ENCODE results near the gene ADGRB3. TPM values are rescaled to one million over a fixed set of nuclear protein-coding genes. Genes with fewer than 3 reads are reported as not detected.
"Not testable (repeated sequence)": the region's sequence is repeated elsewhere in the genome, so short reads cannot be mapped to it uniquely, and the experiment has no call there.

Gene ADGRB3
- total RNA-seq, 1 donor from 2014 or later, result 6.7 TPM

DNA sequence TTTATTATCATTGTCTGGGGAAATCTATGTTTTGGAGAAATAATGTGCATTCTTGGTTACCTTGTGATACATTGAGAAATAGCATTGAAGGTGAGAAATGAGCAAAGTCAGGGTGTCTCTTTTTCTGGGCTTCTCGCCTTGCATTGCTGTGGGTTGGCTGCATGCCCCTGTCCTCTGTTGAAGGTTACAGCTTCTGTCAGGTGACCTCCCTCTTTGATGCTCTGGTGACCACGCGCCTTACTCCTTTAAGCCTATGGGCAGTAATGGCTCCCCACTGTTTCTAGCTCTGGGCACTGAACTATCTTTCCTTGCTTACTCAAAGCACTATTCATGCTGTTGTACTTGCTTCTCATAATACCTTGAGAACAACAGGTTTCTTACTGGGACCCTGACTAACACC, 14.6 kb downstream of the ADGRB3 start:
- no peak for DNase-seq (ENCODE audit: low spot score)

DNA sequence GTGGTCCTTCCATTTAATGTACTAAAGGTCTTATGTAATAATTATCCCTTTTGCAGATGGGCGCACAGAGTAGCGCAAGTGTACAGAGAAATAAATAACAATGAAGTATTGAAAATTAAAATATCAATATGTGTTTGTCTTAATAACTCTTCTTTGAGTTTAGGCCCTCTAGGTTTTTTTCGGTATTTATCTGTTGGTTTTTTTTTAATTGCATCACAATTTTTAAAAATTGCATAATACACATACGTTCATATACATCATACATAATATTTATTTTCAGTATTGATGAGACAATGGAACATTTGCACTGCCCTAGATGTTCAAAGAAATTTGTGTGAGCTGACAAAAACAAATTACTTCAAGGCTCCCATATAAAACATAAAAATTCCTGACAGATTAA, 15.1 kb downstream of the ADGRB3 start:
- no peak for DNase-seq (ENCODE audit: low spot score)

DNA sequence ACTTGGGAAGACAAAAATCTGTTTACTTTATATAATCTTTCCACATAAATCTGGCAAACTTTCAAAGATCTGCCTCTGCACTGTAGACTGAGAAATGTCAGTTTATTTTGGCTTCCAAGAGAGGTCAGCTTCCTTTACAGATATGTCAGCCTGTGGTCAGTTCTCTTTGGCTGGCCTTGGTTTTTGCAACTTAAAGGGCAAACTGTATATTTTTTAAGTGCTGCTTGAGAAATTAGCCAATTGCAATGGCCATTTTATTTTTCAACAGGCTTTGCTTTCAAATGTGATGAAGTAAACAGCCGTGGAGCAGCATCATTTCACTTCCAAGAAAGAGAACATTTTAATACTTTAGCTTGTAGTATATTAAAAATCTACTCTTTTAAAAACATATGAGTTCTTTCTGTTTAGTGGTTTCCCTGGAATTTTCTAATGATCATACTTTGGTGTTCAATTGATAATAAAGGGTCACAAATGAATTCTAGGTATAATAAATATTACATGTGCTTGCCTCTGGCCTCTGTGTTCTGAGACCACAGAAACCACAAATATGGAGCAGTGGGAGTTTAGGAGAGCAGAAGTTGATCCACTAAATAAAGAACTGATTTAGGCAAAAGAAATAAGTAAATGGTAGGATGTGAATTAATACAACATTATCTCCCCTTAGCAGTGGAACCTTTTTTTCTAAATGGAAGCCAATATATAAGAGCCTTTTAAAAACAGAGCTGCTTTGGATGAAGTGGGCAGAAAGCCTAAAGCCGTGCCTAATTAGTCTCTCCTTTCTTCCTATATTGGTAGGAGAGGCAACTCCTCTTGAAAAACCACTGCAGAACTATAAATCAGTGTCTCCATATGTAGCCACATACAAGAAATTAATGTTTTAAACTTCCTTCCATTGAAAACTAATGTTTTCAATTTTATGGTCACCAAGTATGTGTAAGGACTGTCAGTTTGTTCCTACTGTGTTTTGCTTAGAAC, 16.2 kb downstream of the ADGRB3 start:
- DNase-seq (ENCODE audit: low spot score), result no peak

DNA sequence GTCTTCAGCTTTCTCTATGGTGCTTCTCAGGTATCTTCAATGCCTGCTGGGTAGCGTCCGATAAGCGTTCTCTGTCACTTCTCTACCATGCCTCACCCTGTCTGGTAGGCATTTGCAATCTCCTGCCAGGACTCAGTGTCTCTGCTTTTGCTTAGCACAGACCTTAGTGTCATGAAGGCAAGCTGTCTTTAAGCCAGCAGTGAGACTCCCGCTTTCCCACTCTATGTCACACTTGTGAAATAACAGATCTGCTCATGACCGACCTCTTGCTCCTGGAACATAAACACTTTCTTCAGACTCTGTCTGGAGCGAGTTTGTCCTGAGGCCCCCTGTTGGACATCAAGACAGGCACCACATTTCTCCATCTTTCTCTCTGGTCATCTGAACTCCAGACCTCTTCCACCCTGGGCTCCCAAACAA, 17.0 kb downstream of the ADGRB3 start:
- no peak for DNase-seq (ENCODE audit: low spot score)

DNA sequence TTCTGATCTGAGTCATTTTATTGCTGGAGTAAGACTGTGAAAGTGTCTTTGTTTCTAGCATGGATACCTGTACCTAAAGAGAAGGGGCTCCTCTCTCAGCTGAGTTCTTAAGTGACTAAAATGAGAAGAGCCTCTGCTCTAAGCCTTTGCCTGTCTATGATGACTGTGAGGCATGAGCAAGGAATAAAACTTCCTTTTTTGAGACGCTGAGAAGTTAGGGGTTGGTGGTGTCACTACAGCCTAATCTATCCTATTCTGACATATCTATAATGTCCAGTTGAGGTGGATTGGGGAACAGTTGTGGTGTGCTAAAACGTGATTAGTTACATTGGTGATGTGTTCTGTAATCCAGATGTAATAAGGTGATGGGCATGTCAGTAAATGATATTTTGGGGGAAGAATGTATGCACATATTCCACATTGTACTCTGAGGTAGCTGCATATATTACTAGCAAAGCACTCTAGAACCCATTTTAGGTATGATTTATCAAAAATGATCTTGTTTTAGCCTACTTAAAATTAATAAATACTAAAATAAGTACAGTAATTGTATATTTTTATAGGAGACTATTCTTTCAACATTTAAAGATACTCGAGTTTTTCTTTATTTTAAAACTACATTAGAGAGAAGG, 18.1 kb downstream of the ADGRB3 start:
- no peak for DNase-seq (ENCODE audit: low spot score)

DNA sequence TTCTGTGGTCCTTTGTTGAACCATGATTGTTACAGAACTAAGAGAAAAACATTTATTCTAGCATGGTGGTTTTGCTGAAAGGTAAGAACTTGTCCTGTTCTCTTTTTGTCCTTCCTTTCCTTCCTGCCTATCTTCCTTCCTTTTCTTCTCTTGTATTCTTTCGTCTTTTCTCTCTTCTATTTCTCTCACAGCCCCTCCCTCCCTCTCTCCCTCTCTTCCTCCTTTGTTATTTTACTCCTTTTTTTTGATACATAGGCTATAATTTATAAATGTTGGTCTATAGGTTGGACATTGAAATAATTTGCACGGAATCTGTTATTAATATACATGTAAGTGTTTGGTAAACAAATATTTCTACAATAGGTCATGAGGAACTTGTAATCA, 18.6 kb downstream of the ADGRB3 start:
- no peak for DNase-seq (ENCODE audit: low spot score)

DNA sequence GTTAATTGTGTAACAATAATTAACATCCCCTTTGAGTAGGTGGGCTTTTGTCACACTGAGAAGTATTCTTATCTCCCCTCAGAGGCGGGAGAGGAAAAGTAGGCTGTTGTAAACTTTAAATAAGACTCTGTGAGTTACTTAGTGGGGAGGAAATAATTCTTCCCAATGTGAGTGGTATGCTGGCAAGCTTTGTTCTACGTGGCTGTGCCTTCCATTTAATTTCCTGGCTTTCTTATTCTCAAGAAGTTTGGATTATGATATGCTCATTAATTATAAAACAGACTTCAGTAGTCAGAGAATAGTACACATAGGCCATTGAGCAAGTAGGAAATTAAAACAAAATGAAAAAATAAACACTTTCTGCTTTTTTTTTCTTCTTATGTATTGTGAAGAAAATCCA, 19.1 kb downstream of the ADGRB3 start:
- no peak for DNase-seq (ENCODE audit: low spot score)

DNA sequence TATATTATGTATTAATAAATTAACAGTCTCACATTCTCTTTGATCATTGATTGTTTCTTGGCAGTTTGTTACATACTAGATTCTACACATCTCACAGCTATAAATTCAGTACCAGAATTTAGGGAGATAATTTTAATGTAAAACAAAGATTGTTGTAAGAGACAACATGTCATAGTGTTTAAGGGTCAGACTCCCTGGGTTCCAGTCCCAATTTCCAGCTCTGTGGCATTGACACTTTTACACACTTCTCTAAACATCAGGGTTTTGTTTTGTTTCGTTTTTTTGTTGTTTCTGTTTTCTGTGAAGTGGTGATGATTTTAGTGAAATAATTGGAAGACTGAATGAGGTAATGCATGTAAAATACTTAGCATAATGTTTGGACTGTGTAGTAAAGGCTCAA, 19.9 kb downstream of the ADGRB3 start:
- DNase-seq (ENCODE audit: low spot score), result no peak

DNA sequence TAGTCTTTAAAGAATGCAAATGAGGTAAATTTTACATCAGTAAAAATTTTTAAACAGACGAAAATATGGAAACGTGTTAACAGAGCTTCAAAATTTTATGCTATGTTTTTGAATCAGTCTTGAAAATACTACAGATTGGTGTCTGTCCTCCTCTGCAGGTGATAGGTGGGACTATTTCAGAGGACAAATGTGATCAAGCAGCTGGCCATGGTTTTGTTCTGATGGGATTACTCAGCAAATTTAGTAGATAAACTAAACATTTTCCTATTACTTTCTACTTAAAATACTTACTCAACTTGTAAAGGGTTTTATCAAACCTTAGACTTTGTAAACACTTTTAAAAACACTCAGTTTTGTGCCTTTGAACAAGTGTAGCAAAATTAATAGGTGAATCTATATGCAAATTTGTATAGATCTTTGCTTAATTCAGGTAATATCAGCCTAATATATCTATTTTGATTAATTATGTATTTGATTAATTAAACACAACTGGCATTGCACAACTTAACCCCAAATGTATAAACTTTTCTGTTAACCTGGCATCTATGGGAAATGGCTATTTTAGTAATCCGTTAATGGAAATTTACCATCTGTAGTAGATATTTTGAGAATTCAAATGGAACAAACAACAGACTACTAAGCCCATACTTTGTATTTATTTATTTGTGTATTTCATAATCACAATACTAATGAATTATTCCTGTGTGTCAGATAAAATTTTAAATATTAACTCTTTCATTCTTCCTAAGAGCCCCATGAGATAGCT, 22.5 kb downstream of the ADGRB3 start:
- DNase-seq (ENCODE audit: low spot score), result no peak

DNA sequence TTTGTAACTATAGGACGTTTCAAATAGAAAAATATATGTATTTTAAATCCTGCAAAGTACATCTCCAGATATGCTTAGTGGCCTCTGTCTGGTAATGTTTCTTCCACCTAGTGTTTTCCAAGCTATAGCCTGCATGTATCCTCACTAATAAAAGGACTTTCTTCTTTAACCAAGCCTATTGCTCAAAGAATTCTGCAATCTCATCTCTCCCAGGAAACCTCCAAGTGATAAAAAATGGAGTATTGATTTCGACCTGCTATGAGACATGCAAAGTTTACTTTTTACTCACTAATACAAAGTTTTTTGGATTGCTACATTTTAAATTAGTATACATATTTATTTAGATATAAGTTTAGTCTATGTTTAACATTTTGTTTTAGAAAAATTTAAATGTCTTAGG, 23.3 kb downstream of the ADGRB3 start:
- DNase-seq (ENCODE audit: low spot score), result no peak

DNA sequence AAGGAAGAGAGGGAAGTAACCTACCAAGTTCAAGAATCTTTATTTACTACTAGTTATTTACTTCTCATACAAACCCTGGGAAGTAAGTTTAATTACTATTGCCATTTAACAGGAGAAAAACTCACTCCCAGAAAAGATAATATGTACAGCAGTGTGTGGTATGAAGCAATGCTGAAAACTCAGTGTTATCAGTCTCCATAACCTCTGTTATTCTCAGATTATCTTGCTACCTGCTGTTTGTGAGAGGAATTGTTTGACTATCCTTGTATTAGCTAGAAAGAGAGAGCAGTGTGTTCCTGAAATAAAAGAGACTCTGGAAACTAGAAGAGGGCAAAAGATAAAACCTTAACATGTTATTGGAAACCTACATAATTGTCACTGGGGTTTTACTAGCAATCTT, 38.2 kb downstream of the ADGRB3 start:
- DNase-seq (ENCODE audit: low spot score), result no peak

DNA sequence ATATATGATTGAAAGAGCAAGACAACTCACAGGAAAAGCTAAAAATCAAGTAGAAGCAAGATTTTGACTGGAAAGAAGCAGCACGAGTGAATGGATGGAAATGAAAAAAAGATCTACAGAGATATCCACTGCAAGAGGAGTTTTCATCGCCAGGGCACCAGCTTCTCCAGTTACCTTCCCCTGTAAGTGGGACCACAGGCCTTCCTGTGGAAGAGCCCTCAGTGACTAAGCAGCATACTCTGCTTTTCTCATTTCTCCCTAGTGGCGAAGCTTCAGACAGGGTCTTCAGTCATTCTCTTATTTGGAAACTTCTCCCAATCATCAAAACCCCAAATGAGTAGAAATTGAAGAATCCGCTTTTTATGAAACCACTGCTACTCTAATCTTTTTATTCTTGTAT, 40.5 kb downstream of the ADGRB3 start:
- no peak for DNase-seq (ENCODE audit: low spot score)

DNA sequence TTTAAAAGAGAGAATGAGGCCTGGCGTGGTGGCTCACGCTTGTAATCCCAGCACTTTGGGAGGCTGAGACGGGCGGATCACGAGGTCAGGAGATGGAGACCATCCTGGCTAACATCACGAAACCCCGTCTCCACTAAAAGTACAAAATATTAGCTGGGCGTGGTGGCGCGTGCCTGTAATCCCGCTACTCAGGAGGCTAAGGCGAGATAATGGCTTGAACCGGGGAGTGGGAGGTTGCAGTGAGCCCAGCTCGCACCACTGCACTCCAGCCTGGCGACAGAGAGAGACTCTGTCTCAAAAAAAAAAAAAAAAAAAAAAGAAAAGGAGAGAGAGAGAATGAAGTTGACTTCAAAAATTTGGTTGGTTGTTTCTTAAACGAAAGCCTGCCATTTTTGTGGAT, 41.0 kb downstream of the ADGRB3 start:
- not testable (repeated sequence) for DNase-seq (ENCODE audit: low spot score)

DNA sequence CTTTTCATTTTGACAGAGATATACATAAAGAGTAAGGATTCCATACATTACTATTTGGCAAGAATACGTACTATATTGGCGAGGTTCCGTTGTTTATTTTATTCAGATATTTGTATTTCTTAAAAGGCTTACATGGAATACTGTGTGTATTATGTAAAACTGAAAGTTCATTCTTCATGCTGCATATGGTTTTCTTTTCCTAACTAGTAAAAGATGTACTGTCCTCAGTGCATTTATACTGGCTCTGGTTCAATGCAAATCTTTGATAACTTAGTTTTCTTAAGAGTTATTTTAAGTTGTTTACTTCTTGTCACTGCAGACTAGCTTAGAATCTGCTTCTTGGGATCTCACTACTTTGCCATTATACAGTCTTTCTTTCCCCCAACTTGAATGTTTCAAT, 42.0 kb downstream of the ADGRB3 start:
- DNase-seq (ENCODE audit: low spot score), result no peak

DNA sequence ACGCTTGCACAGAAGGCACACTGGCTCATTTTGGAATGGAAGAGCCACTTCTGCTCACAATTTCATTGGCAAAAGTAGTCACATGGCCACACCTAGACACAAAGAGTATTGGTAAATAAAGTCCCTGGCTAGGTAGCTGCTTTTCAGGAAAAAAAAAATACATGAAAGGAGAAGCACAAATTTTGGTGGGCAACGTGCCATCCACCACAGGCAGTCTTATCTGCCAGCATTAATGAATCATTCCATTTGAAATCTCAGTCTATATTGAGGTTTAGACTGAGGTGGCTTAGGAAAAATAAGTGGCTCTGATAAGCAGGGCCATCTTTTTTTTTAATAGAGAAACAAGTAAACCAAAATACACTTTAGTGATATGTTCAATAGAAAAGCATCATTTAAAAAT, 44.3 kb downstream of the ADGRB3 start:
- DNase-seq (ENCODE audit: low spot score), result no peak

DNA sequence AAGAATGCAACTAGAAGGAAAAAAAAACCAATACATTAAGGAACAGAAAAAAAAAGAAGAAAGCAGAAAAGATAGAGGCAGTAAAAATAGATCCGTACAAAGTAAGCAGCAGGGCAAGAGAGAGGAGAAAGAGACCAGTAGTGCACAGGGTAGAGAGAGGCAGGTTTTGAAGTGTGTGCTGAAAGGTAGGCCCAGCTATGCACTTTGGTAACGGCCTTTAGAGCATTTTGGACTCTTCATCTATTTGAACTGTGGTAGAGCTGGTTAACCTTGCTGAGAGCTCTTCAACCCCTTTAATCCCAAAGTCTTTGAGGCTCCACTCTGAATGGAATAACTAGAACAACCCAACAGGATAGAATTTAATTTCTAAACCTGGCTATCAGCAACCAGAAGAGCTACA, 45.2 kb downstream of the ADGRB3 start:
- no peak for DNase-seq (ENCODE audit: low spot score)

DNA sequence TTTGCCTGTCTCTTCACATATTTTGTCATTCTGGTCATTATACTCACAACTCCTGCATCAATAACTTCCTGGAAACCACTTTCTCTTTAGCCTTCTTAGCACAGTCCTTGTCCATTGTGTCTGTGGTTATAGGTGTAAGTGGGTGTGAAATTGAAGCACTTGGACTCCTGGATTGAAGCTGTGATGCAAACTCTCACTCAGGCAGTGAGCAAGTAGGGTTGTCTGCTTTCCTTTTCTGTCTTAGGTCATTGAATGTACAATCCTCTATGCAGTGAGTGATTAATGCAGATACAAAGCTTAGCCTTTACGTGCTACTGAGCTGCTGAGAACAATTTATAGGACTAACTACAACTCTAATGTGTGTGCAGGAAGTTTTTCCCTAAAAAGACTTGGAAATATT, 54.8 kb downstream of the ADGRB3 start:
- DNase-seq (ENCODE audit: low spot score), result no peak

DNA sequence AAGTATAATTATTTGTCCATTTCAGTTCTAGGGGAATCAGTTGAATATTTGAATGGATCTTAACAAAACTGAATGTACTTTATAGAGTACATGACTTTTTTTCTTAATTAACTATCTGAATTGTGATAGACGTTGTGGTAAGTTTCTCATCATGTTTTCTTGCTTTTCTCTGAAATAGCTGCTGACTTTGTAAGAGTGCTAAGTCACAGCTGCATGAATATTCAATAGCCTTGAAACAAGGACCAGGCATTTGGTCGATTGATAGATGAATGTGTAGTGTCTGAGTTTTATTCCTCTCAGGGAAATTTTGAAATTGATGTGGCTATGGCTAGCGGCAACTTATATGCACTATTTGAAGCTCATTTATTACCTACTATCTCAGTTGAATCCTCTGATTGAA, 56.0 kb downstream of the ADGRB3 start:
- DNase-seq (ENCODE audit: low spot score), result no peak

DNA sequence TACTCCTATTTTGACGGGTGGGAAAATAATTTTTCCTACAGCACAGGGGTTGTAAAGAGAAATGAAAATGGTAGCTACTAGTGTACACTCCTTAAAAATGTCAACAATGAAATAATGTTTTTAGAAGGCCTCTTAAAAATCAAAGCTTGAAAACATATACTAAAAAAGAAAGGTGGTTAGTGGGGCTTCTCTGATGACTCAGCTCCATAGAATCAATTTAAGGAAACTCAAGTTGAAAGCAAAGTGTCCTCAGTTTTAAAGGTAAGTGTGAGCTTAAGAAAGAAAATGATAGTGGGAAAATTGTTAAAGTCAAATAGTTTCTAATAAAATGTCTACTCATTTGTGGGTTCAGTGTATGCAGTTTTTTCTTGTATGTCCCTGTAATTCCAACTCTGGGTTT, 58.2 kb downstream of the ADGRB3 start:
- no peak for DNase-seq (ENCODE audit: low spot score)

DNA sequence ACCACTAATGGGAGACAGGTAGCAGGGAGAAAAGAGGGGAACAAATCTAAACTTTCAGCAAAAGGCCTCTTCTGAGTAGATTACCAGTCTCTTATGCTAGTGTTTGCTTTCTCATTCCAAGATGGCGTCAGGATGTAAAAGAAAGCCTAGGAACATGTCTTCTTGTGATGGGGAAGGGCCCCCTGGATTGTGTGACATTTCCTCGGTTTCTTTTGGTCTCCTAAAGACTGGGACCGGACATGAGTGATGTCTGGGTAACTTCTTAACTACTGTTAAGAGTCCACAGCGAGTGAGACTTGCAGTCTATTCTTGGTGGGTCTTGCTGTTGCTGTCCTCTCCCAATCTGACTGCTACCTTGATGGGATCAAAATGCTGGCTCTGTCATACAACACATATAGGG, 60.3 kb downstream of the ADGRB3 start:
- DNase-seq (ENCODE audit: low spot score), result no peak

DNA sequence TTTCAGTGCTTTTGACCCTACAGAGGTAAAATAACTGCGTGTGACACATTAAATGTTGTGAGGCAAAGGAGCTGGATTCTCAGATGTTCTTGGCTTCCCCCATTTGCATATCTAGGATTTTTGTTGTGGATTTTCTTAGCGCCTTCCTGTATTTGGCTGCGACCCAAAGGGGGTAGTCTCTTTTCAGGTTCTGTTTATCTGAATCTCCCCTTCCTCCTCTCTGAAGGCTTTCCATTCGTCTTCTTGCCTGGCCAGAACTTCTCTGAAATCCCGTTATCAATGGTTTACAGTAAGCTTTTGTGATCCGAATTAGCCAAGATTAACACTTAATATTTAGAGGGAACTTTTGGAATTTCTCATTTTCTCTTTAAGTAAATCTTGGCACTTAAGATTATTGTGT, 60.8 kb downstream of the ADGRB3 start:
- DNase-seq (ENCODE audit: low spot score), result no peak

DNA sequence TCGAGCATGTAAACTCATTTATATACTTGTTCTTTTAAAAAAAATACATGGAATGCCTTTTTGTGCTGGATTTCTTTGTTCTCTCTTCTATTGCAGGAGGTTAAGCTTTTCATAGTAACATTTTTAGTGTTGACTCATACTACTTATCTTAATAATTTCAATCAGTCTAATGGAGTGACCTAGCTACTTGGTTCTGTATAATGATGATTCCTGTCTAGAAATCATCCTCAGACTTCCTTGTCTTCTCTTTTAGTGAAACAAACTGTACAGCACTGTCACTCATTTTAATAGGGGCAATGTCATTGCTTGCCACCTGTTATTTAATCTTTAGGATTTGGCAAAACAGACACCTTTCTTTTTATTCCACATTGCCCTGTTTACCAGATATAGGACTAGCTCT, 62.3 kb downstream of the ADGRB3 start:
- DNase-seq (ENCODE audit: low spot score), result no peak

DNA sequence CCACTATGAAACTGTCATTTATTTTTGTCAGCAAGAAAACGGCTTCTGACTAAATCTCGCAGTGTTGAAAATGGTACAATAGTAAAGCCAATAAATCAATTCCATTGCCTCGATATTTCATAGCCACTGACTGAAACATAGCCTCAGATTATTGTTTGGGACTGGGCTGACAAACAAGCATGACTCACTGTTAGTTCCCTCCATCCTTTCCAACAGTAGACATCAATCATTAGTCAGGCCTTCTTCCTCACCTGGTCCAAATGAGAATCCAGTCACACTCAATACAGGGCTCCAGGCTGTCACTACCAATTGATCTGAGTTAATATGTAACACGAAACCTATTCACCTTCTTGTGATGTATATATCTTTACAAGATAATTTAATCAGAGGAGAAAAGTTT, 66.1 kb downstream of the ADGRB3 start:
- DNase-seq (ENCODE audit: low spot score), result no peak

Measured in ureter (tissue), 1 donor.